Measurements from ENCODE around the gene RPL13.

Gene RPL13

GRCh38 chr16:89595330-89596060 lies 35.0 kb downstream of the RPL13 start:
- DNase-seq (ENCODE audit: insufficient read length, low spot score) = no peak
- no peak for FAIRE-seq

GRCh38 chr16:89596061-89596689 lies 35.7 kb downstream of the RPL13 start:
- DNase-seq (ENCODE audit: insufficient read length, low spot score) (no peak), FAIRE-seq (no peak)

- DNase-seq (ENCODE audit: insufficient read length, low spot score) = no peak
Observed at GRCh38 chr16:89596957-89597649, 36.6 kb downstream of the RPL13 start.

GRCh38 chr16:89598199-89598598 lies 37.7 kb downstream of the RPL13 start:
- FAIRE-seq (no peak), DNase-seq (ENCODE audit: insufficient read length, low spot score) (no peak)

More at GRCh38 chr16:89596957-89597649, 36.6 kb downstream of the RPL13 start:
- FAIRE-seq = no peak

- FAIRE-seq (no peak), DNase-seq (ENCODE audit: insufficient read length, low spot score) (no peak)
Observed at GRCh38 chr16:89599451-89599858, 39.0 kb downstream of the RPL13 start.

GRCh38 chr16:89599902-89600301 lies 39.4 kb downstream of the RPL13 start:
- DNase-seq (ENCODE audit: insufficient read length, low spot score) = no peak
- no peak for FAIRE-seq

- FAIRE-seq = no peak
- no peak for DNase-seq (ENCODE audit: insufficient read length, low spot score)
Observed at GRCh38 chr16:89600427-89600826, 39.9 kb downstream of the RPL13 start.

GRCh38 chr16:89600956-89601355 lies 40.5 kb downstream of the RPL13 start:
- no peak for FAIRE-seq
- DNase-seq (ENCODE audit: insufficient read length, low spot score) = no peak

GRCh38 chr16:89601906-89602272 lies 41.4 kb downstream of the RPL13 start:
- DNase-seq (ENCODE audit: insufficient read length, low spot score) (no peak), FAIRE-seq (no peak)

GRCh38 chr16:89602273-89602951 lies 41.9 kb downstream of the RPL13 start:
- no peak for DNase-seq (ENCODE audit: insufficient read length, low spot score)
- FAIRE-seq = no peak

- DNase-seq (ENCODE audit: insufficient read length, low spot score) = no peak
- no peak for FAIRE-seq
Observed at GRCh38 chr16:89602952-89603590, 42.6 kb downstream of the RPL13 start.

GRCh38 chr16:89604764-89605163 lies 44.3 kb downstream of the RPL13 start:
- DNase-seq (ENCODE audit: insufficient read length, low spot score) = no peak
- FAIRE-seq = no peak

- DNase-seq (ENCODE audit: insufficient read length, low spot score) (no peak), FAIRE-seq (no peak)
Observed at GRCh38 chr16:89605186-89605970, 44.9 kb downstream of the RPL13 start.

GRCh38 chr16:89606006-89606405 lies 45.5 kb downstream of the RPL13 start:
- FAIRE-seq = no peak
- DNase-seq (ENCODE audit: insufficient read length, low spot score) = no peak

- FAIRE-seq (no peak), DNase-seq (ENCODE audit: insufficient read length, low spot score) (no peak)
Observed at GRCh38 chr16:89607453-89607852, 47.0 kb downstream of the RPL13 start.

- FAIRE-seq = no peak
- no peak for DNase-seq (ENCODE audit: insufficient read length, low spot score)
Observed at GRCh38 chr16:89607937-89608740, 47.7 kb downstream of the RPL13 start.

- no peak for FAIRE-seq
- DNase-seq (ENCODE audit: insufficient read length, low spot score) = no peak
Observed at GRCh38 chr16:89610108-89610453, 49.6 kb downstream of the RPL13 start.

GRCh38 chr16:89612415-89613166 lies 52.1 kb downstream of the RPL13 start:
- DNase-seq (ENCODE audit: insufficient read length, low spot score) = no peak
- FAIRE-seq = no peak

Data from GM19239 (cell line).